ENCODE results near the gene GNPTG. TPM values are rescaled to one million over a fixed set of nuclear protein-coding genes. Genes with fewer than 3 reads are reported as not detected.

GNPTG gene
- total RNA-seq, 1 experiment from 2014 or later, result 37.3 TPM

DNA sequence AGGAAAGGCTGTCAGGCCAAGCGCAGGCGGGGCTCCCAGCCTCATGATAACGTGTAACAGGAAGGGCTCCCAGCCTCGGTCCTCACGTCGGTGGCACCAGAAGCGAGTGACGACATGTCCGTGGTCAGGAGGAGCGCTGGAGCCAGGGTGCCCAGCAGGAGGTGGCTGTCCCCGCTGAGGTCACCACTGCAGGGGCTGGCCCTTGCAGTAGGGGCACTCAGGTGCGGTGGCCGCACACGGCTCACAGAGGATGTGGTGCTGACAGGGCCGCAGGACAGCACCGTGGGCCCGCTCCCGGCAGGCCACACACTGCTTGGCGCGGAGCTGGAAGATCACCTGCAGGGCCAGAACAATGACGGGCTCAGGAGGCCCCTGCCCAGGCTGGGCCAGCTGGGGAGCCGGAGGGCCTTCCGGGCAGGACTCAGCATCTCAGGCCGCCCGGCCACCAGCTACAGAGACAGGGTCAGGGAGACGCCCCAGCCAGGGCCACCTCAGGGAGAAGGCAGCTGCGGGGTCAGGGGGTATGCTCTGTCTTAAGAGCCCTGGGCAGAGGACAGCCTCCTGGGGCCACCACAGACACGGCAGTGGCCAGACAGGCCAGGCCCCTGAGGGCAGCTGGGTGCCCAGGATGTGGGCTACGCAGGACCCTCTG lies 14.5 kb downstream of the GNPTG start:
- no TSS peak for BruUV-seq (replicated peaks)
- Mint-ChIP-seq H3K36me3 (ENCODE audit: insufficient read depth, unreplicated experiment) (peaks cover 64% of the 10 kb centered on the region), H3K4me1 (ENCODE audit: low read depth, unreplicated experiment) (no peaks in the 10 kb centered on the region), H3K27me3 (ENCODE audit: insufficient read depth, unreplicated experiment) (no peaks in the 10 kb centered on the region), H3K27ac (ENCODE audit: unreplicated experiment) (no peak overlapping the region), H3K9me3 (ENCODE audit: unreplicated experiment) (no peaks in the 10 kb centered on the region), H3K4me3 (ENCODE audit: unreplicated experiment) (no peak overlapping the region)
- no peak for DNase-seq
- CTCF ChIA-PET, result no interaction called here
- Histone ChIP-seq H3K9me3 (no peaks in the 10 kb centered on the region), H3K27me3 (replicated peaks; ENCODE audit: control insufficient read depth, insufficient read depth, low read length) (no peaks in the 10 kb centered on the region), H3K36me3 (ENCODE audit: control insufficient read depth, insufficient read depth, low read length) (peaks cover 3% of the 10 kb centered on the region), H3K4me3 (ENCODE audit: low read depth, low read length) (no peak overlapping the region), H3K4me1 (no peaks in the 10 kb centered on the region)
- POLR2A ChIA-PET, result no interaction called here
- intact Hi-C loops (cut with micrococcal nuclease; ENCODE audit: unreplicated experiment), result no loop called here
- TF ChIP-seq, protein P1, sequence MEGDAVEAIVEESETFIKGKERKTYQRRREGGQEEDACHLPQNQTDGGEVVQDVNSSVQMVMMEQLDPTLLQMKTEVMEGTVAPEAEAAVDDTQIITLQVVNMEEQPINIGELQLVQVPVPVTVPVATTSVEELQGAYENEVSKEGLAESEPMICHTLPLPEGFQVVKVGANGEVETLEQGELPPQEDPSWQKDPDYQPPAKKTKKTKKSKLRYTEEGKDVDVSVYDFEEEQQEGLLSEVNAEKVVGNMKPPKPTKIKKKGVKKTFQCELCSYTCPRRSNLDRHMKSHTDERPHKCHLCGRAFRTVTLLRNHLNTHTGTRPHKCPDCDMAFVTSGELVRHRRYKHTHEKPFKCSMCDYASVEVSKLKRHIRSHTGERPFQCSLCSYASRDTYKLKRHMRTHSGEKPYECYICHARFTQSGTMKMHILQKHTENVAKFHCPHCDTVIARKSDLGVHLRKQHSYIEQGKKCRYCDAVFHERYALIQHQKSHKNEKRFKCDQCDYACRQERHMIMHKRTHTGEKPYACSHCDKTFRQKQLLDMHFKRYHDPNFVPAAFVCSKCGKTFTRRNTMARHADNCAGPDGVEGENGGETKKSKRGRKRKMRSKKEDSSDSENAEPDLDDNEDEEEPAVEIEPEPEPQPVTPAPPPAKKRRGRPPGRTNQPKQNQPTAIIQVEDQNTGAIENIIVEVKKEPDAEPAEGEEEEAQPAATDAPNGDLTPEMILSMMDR (IDR thresholded peaks at IDR 0.05; ENCODE audit: insufficient read depth in 1 of 2, low read depth in 1 of 2, low read length in 1 of 2, severe bottlenecking in 1 of 2, unreplicated experiment in 1 of 2), result no peak

DNA sequence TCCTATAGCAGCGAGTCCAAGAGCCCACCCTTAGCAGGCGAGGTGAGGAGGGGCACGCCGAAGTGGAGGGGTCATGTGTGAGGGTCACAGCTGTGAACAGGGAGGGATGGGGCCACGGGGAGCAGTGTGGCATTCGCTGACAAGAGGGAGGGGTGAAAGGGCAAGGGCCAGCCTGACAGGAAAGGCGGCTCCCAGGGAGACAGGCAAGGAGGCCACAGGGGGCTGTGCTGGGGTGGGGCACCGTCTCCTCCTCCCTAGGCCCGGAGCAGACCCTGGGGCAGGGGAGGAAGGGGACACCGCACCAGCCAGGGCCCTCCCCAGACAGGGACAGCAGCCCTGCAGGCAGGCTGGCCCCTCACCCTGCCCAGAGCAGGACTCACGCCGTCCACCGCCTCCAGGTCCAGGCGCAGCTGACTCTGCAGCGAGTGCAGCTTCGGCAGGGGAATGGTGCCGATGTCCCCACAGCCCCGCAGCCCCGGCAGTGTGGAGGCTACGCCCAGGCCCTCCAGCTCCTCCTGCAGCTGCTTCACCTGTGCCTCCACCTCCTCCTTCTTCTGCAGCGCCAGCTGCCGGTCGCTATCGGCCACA lies 15.1 kb downstream of the GNPTG start:
- Histone ChIP-seq H3K27me3 (replicated peaks; ENCODE audit: control insufficient read depth, insufficient read depth, low read length) (no peaks in the 10 kb centered on the region), H3K9me3 (no peaks in the 10 kb centered on the region), H3K36me3 (ENCODE audit: control insufficient read depth, insufficient read depth, low read length) (peaks cover 3% of the 10 kb centered on the region), H3K4me3 (ENCODE audit: low read depth, low read length) (no peak overlapping the region), H3K4me1 (no peaks in the 10 kb centered on the region)
- TF ChIP-seq, protein P1 (IDR thresholded peaks at IDR 0.05; ENCODE audit: insufficient read depth in 1 of 2, low read depth in 1 of 2, low read length in 1 of 2, severe bottlenecking in 1 of 2, unreplicated experiment in 1 of 2), result no peak
- CTCF ChIA-PET, result no interaction called here
- DNase-seq, result no peak
- no peaks in the 10 kb centered on the region for H3K4me1 Mint-ChIP-seq (ENCODE audit: low read depth, unreplicated experiment)
- BruUV-seq (replicated peaks), result no TSS peak
- no peak overlapping the region for H3K4me3 Mint-ChIP-seq (ENCODE audit: unreplicated experiment)
- no peaks in the 10 kb centered on the region for H3K9me3 Mint-ChIP-seq (ENCODE audit: unreplicated experiment)
- H3K36me3 Mint-ChIP-seq (ENCODE audit: insufficient read depth, unreplicated experiment), result peaks cover 69% of the 10 kb centered on the region
- POLR2A ChIA-PET, result no interaction called here
- intact Hi-C loops (cut with micrococcal nuclease; ENCODE audit: unreplicated experiment), result no loop called here
- H3K27me3 Mint-ChIP-seq (ENCODE audit: insufficient read depth, unreplicated experiment), result no peaks in the 10 kb centered on the region
- H3K27ac Mint-ChIP-seq (ENCODE audit: unreplicated experiment), result no peak overlapping the region

DNA sequence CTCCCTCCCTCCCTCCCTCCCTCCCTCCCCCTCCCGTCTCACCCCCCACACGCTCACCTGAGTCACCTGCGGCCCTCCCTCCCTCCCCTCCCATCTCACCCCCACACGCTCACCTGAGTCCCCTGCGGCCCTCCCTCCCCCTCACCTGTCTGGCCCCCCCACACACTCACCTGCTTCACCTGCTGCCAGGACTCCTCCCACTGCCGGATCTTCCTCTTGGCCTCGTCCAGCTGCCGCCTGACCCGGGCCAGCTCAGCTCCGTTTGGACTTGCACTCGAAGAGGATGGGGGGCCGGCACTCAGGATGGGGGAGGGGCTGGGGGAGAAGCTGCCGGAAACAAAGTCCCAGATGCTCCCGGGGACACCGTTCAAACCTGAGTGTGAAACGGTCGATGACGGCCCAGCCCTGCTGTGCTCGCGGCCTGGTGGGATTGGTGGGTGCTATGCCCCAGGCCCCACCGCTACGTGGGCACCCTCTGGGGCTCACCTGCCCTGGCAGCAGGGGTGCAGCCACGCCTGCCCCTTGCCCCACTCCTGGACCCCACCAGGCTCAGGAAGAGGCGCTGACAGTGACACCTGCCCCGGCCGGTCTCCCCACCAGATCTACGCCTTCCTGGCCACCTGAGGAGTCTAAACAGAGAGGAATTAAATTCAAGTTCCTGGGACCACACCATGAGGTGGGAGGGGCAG lies 15.9 kb downstream of the GNPTG start:
- H3K4me1 Mint-ChIP-seq (ENCODE audit: low read depth, unreplicated experiment), result no peaks in the 10 kb centered on the region
- H3K4me3 Mint-ChIP-seq (ENCODE audit: unreplicated experiment), result no peak overlapping the region
- H3K27me3 Mint-ChIP-seq (ENCODE audit: insufficient read depth, unreplicated experiment), result no peaks in the 10 kb centered on the region
- Histone ChIP-seq H3K4me3 (ENCODE audit: low read depth, low read length) (no peak overlapping the region), H3K36me3 (ENCODE audit: control insufficient read depth, insufficient read depth, low read length) (peaks cover under 1% of the 10 kb centered on the region; the same call in 1 of the 2 replicates), H3K27me3 (replicated peaks; ENCODE audit: control insufficient read depth, insufficient read depth, low read length) (no peaks in the 10 kb centered on the region), H3K4me1 (no peaks in the 10 kb centered on the region), H3K9me3 (no peaks in the 10 kb centered on the region)
- H3K27ac Mint-ChIP-seq (ENCODE audit: unreplicated experiment), result no peak overlapping the region
- ChIA-PET CTCF (no interaction called here), POLR2A (no interaction called here)
- no peak for DNase-seq
- peaks cover 68% of the 10 kb centered on the region for H3K36me3 Mint-ChIP-seq (ENCODE audit: insufficient read depth, unreplicated experiment)
- TF ChIP-seq, protein P1 (IDR thresholded peaks at IDR 0.05; ENCODE audit: insufficient read depth in 1 of 2, low read depth in 1 of 2, low read length in 1 of 2, severe bottlenecking in 1 of 2, unreplicated experiment in 1 of 2), result no peak
- no peaks in the 10 kb centered on the region for H3K9me3 Mint-ChIP-seq (ENCODE audit: unreplicated experiment)
- no TSS peak for BruUV-seq (replicated peaks)
- intact Hi-C loops (cut with micrococcal nuclease; ENCODE audit: unreplicated experiment), result no loop called here
